Activated gamma-delta T cell treated with Interleukin-2 at 50 U/mL for 16 hours (primary cell): ENCODE data around the gene TLR5.
A peak's percentile ranks its signal among the peaks of the same experiment; 100 is the strongest.

Source experiments
- DNase-seq: peaks from one replicate; pipeline ENCODE4 v3.0.0-alpha.2; 2020

The TLR5 gene

DNA sequence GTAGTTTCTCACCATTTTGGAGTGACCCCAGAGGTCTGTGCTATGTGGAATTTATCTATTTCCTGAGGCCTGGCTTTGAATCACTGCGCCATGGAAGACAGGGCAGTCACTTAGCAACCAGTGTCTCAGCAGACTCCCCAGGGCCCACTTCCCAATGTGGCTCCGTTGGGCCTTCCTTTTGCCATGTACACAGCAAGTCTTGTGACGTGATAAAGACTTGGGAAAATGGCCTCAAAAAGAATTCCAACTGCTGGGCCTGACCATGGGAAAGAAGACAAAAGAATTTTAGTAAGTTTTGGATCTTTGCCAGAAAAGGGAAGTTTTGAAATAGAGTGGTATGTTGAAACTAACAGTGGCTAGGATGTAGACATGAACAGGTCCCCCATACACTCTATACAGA lies 36.2 kb downstream of the TLR5 start:
- no peak for DNase-seq

DNA sequence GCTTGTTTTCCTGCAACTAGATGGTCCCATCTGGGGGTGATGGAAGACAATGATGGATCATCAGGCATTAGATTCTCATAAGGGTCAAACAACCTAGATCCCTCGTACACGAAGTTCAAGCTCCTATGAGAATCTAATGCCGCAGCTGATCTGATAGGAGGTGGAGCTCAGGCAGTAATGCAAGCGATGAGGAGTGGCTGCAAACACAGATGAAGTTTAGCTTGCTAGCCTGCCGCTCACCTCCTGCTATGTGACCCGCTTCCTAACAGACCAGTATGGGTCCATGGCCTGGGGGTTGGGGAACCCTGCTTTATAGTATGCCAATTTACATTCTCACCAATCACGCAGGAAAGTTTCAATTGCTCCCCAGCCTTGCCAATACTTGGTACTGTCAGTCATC lies 37.5 kb downstream of the TLR5 start:
- DNase-seq: no peak

DNA sequence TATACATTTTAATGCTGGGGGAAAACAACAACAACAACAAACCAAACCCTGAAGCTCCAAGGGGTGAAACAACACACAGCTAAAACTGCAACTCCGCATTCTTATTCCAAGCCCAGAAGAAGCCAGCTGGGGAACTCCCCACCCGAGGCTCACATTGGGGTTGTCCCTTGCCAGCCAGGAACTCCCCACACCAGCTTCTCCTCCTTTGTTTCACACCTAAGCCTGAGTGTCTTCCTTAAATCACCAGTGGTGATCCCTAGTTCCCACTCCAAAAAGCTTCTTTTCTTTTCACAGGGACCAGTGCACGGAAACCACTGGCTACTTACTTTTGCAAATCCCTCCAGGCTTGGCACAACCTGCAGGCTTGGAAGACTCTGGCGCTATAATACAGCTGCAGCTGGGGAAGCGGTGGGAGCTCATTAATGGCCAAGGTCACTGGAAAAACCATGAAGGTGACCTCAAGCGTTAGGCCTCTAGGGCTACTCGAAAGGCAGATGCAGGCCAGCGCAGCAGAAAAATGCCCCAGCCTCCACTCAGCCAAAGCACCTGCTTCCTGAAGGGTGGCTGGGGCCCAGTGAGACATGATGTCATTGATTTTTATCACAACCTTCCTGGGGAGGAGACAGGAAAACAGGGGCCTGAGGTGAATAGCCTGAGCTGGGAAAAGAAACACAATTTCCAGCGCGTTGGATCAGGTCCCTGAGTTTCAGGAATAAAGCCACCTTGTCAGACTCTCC lies 40.1 kb downstream of the TLR5 start:
- no peak for DNase-seq

DNA sequence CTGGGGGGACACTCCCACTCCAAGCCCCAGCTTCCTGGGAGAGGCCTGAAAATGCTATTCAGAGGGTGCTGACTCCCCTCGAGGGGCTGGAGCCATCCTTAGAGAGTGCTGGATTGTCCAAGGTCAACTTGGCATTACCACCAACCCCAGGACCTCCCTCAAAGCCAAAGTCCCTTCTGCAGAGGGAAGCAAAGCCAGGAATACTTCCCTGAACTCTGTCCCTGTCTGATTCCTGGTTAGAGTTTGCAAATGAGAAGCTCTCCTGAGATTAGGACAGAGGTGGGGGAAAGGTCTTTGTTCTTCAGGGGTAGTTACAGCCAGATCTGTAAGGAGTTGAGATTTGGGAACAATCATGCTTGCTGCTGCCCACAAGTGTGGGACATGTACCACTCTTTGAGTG lies 45.3 kb downstream of the TLR5 start:
- DNase-seq: no peak

GRCh38 chr1:223095870-223096269 lies 47.2 kb downstream of the TLR5 start:
- DNase-seq: no peak

DNA sequence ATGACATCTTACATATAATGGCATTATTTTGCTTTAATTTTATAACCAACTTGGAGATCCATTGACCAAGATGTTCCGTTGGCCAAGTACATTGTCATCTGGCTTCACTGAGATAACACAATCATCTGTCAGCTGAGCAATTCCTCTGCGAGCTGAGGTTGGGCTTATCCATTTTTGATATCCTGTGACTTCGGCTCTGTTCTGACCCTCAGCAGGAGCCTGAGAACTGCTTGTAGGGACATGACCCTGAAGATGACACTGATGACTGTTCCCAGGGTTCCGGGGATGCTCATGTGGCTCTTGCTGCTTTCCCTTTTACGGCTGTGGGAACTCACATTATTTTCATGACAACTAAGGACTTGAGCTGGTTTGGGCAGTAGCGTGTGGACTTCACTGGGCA lies 51.2 kb downstream of the TLR5 start:
- DNase-seq: no peak

DNA sequence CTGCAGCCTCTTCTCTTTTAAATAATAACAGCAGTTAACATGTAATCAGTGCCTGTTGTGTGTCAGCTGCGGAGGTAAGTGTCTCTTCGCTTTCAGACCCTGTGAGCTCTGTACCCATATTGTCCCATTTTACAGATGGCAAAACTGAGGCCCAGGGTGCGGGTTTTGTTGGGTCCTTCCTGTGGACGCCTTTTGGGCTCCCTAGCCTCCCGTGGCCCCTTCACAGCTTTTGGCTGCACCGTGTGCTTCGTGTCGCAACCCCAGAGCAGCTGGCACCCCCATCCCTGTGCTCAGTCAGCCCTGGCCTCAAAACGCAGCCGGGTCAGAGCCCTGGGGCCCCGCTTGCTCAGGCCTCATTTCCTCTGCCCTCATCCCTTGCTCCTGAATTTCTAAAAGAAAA lies 53.8 kb downstream of the TLR5 start:
- no peak for DNase-seq

DNA sequence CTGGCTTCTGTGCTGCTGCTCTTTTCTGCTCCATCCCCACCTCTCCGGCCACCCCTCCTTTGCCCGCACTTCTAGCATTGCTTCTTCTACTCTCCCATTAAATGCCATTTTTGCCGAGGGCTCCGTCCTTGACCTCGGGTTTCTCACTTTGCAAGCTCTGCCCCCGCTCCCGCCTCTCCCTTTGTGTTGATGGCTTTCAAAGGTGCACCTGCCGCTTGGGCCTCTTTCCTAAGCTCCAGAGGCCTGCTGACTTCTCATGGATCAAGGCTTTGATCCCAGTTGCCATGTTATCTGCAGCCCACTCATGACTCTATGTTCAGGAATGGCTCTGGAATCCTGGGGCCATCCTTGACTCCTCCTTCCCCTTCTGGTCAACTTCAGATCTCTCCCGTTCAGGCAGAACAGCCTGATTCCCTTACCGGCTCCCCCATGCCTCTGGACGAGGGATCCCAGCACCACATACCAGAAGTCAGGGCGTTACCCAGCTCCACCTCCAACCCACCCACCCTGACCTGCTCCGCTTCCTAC lies 54.3 kb downstream of the TLR5 start:
- no peak for DNase-seq

DNA sequence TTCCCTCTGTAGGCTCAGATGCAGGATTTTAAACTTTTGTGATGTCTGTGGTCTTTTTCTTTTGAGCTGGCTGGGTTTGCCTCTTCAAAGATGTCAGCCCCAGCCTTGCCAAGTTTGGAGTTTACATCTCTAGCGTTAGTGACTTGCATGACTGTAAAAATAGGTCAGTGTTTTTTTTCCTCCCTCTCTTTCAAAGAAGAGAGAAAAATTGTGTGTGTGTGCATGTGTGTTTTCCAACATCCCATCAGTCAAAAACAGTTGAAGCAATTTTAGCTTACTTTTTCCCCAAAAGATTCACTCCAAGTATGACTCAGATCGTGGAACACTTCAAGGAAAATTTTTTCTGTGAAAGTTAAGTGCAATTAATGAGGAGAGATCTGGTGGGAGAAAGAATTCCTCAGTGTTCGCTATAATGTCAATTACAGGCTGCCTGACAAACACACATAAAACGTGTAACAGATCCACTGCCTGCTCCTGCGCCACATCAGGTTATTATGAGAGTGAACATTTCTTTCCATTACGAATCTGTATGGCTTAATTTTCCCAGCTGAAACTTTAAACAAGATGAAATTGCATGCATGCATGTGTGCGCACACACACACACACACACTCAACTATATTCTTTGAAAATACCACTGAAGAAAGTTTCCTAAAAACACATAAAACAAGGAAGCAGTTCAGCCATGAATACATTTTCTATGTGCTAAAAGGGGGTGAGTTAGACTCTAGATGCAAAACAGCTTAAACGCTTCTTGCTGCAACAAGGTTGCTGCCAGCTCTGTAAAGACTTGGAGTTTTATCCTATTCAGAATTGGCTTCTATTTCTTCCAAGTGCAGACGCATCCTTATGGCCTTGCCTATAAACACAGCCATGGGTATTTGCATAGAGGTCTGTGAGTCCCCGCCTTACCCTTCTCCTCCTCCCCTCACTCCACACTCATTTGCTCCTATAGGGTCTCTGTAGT lies 55.5 kb downstream of the TLR5 start:
- no peak for DNase-seq

- no peak for DNase-seq
These were observed 58.6 kb downstream of the TLR5 start for GRCh38 chr1:223084464-223084866.

DNA sequence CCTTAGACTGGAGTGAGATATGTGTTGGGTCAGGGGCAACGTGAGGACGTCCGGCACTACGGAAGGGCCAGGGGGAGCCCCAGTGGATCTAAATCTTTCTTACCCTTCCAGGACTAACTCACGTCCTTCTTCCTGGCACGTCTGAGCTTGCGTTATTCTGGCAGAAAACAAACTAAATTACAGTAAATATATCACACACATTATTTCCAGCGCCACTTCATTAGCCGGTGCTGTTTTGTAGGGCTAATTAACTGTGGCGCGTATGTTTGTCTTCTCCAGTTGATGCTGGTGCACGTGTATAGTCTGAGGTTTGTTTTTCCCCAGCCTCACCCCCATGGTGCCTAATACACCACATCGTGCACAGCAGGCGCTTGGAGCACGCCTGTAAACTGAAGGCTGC lies 59.2 kb downstream of the TLR5 start:
- no peak for DNase-seq

- no peak for DNase-seq
These were observed 60.1 kb downstream of the TLR5 start for GRCh38 chr1:223082914-223083313.

GRCh38 chr1:223081181-223081994 lies 61.7 kb downstream of the TLR5 start:
- DNase-seq: peak; percentile 56

DNA sequence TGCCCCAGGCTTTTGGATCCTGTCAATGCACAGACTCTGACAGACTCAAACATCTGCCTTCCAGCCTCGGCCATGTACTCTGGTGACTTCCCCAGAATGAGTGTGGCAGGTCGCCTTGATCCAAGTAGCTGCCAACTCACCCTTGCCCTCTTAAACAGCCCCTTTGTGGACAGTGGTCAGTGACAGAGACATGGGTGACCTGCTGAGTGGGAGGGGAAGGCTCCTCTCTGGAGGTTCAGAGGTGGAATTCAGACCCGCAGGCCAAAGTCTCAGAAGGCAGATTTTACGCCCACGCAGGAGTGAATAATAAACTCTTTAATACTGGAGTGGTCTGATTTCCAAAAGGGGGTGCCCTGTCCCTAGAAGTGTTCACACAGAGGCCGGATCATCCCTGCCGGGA lies 63.5 kb downstream of the TLR5 start:
- DNase-seq: no peak

DNA sequence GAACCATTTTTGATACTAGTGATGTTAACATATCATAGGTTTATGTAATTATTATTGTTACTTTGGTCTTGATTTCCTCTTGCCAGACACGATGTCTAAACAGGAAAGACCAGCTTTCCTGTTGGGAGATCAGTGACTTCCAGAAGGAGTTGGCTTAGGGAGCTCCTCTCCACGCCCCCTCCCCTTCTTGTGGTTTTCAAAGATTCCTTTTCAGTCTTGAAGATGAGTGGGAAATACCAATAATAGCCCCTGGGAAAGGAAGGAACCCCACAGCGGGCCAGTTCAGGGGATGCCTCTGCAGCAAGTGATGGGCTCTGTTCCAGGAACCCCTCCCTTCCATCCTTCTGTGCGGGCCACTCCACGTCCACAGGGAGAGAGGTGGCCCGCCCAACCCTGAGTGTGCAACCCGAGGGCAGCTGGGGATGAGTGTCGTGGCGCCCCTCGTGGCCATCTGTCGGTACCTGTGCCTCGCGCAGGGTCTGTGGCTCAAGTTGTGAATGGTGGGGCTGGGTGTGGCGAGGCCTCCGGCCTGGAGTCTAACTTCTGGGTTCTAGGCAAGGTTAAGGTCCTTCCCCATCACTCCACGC lies 65.7 kb downstream of the TLR5 start:
- DNase-seq: no peak

DNA sequence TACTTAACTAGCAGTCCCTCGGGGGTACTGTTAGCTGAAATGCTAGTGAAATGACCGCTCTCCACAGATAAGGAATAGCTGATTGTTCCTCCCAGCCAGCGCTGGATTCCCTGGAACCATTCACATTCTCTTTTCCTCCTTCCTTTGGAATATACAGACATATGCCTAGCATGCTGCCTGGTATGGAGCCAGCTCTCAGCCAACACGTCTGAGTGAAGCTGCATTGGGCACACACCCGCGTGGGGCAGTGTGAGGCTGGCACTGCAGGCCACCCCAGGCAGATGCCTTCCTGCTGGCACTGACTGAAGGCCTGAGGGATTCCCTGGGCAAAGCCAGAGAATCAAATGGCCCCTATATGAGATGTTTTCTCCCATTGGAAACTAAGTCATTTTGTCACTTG lies 66.7 kb downstream of the TLR5 start:
- no peak for DNase-seq

DNA sequence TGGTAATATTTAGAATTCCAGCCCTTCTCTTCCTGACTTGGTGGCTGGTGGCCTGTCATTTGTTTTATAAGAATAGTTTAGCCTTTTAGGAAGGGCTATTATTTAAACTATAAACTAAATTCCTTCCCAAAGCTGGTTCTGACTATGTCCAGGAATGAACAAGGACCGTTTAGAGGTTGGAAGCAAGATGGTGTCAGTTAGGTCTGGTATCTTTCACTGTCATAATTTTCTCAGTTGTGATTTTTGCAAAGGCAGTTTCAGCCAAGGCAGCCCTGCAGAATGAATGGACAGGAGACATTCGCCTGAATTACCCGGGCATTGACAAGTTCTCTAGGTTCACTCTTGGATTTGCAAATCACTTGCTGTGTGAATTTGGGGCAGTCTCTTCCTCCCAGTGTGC lies 67.2 kb downstream of the TLR5 start:
- no peak for DNase-seq

DNA sequence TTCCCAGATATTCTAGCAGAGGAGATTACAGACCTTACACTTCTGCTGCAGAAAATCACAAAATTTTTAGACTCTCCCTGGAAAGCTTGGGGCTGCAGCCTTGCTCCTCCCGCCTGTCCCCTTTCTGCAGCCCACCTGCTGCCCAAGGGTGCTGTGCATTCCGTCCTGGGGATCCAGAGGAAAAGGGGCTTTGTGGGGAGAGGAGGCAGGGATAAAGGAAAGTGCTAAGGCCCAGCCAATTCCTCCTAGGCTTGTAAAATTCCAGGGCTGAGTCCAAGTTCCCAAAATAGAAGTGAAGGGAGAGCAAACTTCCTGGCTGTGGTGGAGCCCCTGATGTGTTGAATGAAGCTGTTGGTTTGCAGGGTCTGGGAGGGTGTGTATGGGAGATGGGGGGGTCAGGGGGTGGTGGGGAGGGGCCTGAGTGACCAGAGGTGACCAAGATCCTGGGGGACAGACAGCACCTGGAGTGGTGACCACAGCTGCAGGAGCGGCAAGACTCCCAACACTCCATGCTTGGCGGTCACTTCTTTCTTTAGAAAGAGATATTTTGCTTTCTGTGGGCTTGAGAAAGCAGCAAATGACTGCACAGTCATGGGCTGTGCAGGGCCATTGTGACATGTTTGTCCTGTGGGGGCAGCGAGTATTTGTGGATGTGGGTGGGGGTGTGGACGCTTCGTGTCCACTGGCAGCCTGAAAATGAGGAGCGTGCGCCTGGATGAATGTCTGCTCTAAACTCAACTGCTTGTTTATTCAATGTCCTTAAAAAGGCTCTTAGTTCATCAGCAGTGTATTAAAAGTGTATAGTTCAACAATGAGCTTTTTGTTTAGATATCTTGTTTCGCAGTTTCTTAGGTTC lies 68.4 kb downstream of the TLR5 start:
- no peak for DNase-seq

GRCh38 chr1:223068900-223069665 lies 74.0 kb downstream of the TLR5 start:
- no peak for DNase-seq

- DNase-seq: no peak
These were observed 75.1 kb downstream of the TLR5 start for GRCh38 chr1:223067914-223068313.

DNA sequence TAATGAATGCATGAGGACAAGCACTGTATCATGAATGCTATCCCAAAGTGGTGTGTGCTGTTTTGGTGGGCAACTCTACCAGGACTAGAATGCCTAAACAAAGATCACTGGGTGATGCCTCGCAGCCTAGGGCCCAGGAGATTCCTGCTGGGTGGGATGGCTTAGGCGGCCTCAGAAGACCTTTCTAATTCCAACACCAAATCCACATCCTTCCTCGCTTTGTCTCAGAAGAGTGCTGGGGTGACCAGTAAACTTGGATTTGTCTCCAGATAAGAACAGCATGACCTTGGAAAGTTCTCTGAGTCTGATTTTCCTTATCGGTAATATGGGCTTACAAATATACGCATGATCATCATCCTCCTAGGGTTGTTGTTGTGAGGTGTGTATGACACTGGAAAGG lies 76.6 kb downstream of the TLR5 start:
- DNase-seq: no peak
